ENCODE data around the gene FSD1.

- TF ChIP-seq, protein P1, sequence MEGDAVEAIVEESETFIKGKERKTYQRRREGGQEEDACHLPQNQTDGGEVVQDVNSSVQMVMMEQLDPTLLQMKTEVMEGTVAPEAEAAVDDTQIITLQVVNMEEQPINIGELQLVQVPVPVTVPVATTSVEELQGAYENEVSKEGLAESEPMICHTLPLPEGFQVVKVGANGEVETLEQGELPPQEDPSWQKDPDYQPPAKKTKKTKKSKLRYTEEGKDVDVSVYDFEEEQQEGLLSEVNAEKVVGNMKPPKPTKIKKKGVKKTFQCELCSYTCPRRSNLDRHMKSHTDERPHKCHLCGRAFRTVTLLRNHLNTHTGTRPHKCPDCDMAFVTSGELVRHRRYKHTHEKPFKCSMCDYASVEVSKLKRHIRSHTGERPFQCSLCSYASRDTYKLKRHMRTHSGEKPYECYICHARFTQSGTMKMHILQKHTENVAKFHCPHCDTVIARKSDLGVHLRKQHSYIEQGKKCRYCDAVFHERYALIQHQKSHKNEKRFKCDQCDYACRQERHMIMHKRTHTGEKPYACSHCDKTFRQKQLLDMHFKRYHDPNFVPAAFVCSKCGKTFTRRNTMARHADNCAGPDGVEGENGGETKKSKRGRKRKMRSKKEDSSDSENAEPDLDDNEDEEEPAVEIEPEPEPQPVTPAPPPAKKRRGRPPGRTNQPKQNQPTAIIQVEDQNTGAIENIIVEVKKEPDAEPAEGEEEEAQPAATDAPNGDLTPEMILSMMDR (IDR thresholded peaks at IDR 0.05), result no peak
- no peak for TF ChIP-seq POLR2A (IDR thresholded peaks at IDR 0.05; ENCODE audit: low read depth)
- no peak for TF ChIP-seq POLR2AphosphoS5 (IDR thresholded peaks at IDR 0.05)
Observed at GRCh38 chr19:4301590-4302242, 2.7 kb upstream of the FSD1 start.
